Stimulated activated CD4-positive, alpha-beta T cell treated with anti-CD3 and anti-CD28 coated beads, Interleukin-1b, Interleukin-23, amount 100 ng/mL, for 24 hours (primary cell): ENCODE measurements around the gene FRMD8.

Experiments
- DNase-seq, 4 experiments: peaks; one replicate each; pipeline ENCODE4 v3.0.0-alpha.2; 2020; ENCODE audit warnings: low read depth in 4 of 4, low spot score in 1 of 4

Gene FRMD8

GRCh38 chr11:65386307-65387140 lies at the start of gene FRMD8:
FRMD8 (plus strand) TSS chr11:65386637; CDS start chr11:65387037, 400 bp downstream.
- peak; percentile 69 to 79 (median 74) for DNase-seq

DNA sequence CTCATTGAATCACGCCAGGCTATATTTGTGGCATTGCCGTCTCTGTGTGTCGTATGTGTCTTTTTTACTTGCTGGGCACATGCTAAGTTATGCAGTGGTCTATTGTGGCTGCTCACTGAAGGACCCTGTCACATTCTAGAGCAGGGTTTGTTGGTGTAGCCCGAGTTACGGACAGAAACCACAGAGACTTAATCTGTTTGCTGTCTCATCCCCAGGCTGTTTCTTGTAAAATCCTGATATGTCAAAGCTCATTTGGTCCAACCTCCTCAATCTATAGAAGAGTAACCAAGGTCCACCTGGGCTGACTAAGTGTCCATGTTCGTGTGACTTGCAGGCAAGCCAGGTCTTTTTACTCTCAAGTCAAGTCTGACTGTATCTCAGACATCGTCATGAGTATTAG lies 47.8 kb upstream of the FRMD8 start:
- DNase-seq = no peak

DNA sequence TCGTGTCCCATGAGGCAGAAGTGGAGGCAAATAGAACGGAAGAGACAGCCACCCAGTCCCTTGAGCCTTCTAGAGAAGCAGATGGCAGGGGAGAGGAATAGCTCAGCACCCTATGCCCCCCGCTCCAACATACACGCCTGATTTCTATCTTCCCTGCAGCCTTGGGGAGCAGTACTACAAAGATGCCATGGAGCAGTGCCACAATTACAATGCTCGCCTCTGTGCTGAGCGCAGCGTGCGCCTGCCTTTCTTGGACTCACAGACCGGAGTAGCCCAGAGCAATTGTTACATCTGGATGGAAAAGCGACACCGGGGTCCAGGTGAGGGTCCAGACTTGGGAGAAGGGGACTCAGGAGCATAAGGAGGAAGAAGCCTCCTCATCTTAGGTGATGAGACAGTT lies 46.2 kb upstream of the FRMD8 start:
- no peak for DNase-seq

- no peak for DNase-seq
Observed at GRCh38 chr11:65341856-65342255, 44.6 kb upstream of the FRMD8 start.

GRCh38 chr11:65351511-65351910 lies 34.9 kb upstream of the FRMD8 start:
- DNase-seq = no peak

GRCh38 chr11:65352783-65353182 lies 33.7 kb upstream of the FRMD8 start:
- no peak for DNase-seq

GRCh38 chr11:65353376-65353775 lies 33.1 kb upstream of the FRMD8 start:
- DNase-seq = no peak

DNA sequence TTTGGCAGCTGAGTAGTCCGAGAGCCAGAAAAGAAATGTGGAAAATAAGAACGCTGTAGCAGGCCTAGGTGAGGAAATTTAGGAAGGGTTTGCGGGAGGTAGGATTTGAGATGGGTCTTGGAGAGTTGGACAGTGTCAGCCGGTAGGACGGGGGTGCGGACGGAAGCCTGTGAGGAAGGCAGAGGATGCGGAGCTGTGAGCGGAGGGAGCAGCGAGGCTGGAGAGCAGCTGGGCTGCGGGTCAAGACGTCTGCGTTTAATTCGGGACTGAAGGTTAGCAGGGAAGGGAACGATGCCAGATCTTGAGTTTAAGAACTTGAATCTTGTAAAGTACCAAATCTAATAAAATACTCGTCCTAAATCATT lies 32.6 kb upstream of the FRMD8 start:
- no peak for DNase-seq

DNA sequence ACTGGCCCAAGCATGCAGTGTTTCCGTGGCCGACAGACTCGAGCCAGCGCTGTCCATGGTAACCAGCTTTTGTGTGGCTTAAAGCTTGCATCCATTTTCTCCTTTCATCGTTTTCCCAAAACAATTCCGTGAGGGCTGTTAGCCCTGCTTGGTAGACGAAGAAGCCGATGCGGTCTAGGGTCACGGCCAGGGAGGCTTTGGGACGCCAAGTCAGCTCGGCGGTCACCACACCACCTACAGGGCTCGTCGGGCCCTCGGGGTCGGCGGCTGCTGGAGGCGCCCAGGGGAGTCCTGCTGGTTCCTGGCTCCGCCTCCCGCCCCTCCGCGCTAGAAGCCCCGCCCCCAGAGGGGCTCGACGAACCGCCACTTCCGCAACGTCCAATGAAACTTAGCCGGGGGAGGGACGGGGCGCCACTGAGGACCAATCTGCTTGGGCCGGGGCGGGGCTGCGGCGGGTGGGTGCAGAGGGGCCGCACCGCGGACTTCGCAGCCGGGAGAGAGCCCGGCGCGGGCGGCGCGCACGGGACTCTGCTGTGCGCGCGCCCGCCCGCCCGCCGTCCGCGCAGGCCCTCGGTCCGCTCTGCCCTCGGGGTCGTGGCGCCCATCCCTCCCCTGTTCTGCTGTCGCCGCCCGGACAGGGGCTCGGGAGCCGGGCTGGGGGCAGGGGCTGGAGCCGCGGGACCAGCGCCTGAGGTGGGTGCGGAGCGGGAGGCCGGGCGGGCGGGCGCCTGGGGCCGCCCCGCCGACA lies 32.0 kb upstream of the FRMD8 start, which contains the start of gene TIGD3:
Gene TIGD3 (plus strand): TSS at position 487 of the 748 bp plus-strand sequence. CDS start 1,058 bp downstream, outside the sequence.
- peak; percentile 91 to 99 (median 94) for DNase-seq

GRCh38 chr11:65355013-65355775 lies 31.2 kb upstream of the FRMD8 start:
- peak in 2 of 4 experiments; percentile 23 to 30 for DNase-seq

GRCh38 chr11:65355776-65356393 lies 30.6 kb upstream of the FRMD8 start:
- DNase-seq = no peak

DNA sequence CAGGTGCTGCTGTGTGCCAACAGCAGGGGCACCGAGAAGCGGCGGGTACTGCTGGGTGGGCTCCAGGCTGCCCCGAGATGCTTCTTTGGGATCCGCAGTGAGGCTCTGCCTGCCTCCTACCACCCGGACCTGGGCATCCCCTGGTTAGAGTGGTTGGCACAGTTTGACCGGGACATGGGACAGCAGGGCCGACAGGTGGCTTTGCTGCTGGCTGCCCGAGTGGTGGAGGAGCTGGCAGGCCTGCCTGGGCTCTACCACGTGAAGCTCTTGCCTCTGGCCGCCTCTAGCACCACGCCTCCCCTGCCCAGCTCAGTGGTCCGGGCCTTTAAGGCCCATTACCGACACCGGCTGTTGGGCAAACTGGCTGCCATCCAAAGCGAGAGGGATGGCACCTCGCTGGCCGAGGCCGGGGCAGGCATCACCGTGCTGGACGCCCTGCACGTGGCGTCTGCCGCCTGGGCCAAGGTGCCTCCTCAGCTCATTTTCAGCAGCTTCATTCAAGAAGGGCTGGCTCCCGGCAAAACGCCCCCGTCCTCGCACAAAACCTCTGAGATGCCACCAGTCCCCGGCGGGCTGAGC lies 30.0 kb upstream of the FRMD8 start:
- DNase-seq = no peak

GRCh38 chr11:65357856-65358356 lies 28.5 kb upstream of the FRMD8 start:
- no peak for DNase-seq

DNA sequence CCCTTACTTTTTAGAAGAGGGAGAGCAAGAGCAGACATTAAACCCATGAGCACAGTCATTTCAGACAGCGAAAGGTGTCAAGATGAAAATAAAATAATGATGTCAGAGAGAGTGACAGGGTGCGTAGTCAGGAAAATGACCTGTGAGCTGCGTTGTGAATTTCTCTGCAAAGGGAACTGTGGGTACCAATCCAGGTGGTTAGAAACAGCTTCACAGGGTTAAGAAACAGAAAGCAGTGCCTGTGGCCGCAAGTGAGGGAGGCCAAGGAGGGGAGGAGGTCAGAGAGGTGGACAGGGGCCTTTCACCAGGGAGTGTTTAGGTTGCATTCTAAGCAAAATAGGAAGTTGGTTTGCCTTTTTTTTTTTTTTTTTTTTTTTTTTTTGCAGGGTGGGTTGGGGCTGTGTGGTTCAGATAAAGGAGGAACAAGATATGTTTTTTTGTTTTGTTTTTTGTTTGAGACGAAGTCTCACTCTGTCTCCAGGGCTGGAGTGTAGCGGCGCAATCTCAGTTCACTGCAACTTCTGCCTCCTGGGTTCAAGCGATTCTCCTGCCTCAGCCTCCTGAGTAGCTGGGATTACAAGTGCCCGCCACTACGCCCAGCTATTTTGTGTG lies 24.0 kb upstream of the FRMD8 start:
- no peak for DNase-seq

- DNase-seq = no peak
Observed at GRCh38 chr11:65362966-65363365, 23.5 kb upstream of the FRMD8 start.

GRCh38 chr11:65363770-65364169 lies 22.7 kb upstream of the FRMD8 start:
- no peak for DNase-seq

GRCh38 chr11:65366340-65366773 lies 20.1 kb upstream of the FRMD8 start:
- DNase-seq = no peak

- no peak for DNase-seq
Observed at GRCh38 chr11:65370659-65371049, 15.8 kb upstream of the FRMD8 start.

DNA sequence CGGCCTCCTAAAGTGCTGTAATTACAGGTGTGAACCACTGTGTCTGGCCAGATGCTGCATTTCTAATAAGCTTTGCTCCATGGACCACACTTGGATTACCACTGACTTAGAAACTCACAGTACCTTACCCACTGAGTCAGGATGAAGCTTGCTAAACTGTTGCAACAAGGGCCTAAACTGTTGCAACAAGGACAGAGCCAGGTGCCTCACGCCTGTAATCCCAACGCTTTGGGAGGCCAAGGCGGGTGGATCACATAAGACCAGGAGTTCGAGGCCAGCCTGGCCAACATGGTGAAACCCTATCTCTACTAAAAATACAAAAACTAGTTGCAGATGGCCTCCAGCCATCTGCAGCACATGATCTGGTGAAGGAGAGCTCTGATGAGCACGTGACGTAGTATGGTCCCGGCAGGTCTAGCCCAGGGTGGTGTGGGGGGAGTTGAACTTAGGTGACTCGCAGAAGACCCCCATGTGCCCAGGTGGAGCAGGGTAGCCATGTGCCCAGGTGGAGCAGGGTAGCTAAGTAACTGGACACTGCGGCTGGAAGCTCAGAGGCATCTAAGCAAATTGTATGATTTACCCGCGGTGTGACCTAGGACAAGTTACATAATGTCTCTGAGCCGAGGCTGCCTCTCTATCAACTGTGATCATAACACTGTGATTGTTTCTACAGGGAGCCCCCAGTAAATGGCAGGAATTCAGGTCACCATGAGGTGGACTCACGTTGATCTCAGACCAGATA lies 12.4 kb upstream of the FRMD8 start:
- DNase-seq = no peak
